ENCODE results near the gene ACSF2. TPM values are rescaled to one million over a fixed set of nuclear protein-coding genes. Genes with fewer than 3 reads are reported as not detected.
"Not testable (repeated sequence)": the region's sequence is repeated elsewhere in the genome, so short reads cannot be mapped to it uniquely, and the experiment has no call there.

ACSF2 gene
- total RNA-seq, 5 donors from 2014 or later (not counting 1 experiment from before 2014, with no cell fraction given): 17.7 to 26.4 (median 21.3) TPM

DNA sequence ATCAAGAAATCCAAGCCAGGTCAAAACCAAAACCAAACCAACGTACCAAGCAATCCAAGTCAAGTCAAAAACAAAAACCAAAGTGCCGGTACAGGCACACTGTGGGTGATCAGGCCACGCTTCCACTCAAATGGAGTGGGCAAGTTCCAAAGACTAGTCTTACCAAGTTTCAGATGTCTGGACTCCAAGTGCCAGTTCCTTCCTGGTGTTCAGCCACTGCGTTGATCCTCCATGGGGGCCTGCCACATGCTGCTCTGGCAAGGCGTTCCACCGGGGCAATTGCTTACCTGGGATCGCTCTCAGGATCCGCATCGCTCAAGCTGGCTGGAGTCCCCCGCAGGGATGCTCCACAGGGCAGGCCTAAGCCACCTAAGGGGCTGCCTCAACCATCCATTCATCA is 6.4 kb upstream of the ACSF2 start:
- H3K9me3 Mint-ChIP-seq; H3K9me3 ChIP-seq; ATAC-seq (replicated peaks in 1 of 4); DNase-seq; CTCF ChIA-PET; H3K27me3 ChIP-seq (replicated peaks in 1 of 2; ENCODE audit: control insufficient read depth in 2 of 2, extremely low read depth in 1 of 2, insufficient read depth in 2 of 2, low read length in 1 of 2); H3K4me3 ChIP-seq (ENCODE audit: control insufficient read depth in 1 of 2, extremely low read depth in 1 of 2, low read length in 1 of 2); H3K27ac ChIP-seq (ENCODE audit: low read length); POLR2A ChIA-PET; H3K27me3 Mint-ChIP-seq; H3K36me3 Mint-ChIP-seq; H3K36me3 ChIP-seq (ENCODE audit: control insufficient read depth in 2 of 2, extremely low read depth in 1 of 2, insufficient read depth in 1 of 2, low read length in 1 of 2): not testable (repeated sequence)
- peak overlapping the region in 1 of 2 donors; percentile 71 for H3K27ac Mint-ChIP-seq
- 97% methylated on average over 3 of the region's 10 CpGs for WGBS (ENCODE audit: insufficient coverage)
- H3K4me1 Mint-ChIP-seq: peaks cover 14 to 31% (median 27%) of the 10 kb centered on the region in 3 donors
- peaks cover 11 to 16% of the 10 kb centered on the region in 2 experiments for H3K4me1 ChIP-seq (ENCODE audit: control insufficient read depth in 1 of 2, extremely low read depth in 1 of 2, insufficient read depth in 2 of 2, low read length in 2 of 2)
- peak overlapping the region in 1 of 3 donors; percentile 22 for H3K4me3 Mint-ChIP-seq

DNA sequence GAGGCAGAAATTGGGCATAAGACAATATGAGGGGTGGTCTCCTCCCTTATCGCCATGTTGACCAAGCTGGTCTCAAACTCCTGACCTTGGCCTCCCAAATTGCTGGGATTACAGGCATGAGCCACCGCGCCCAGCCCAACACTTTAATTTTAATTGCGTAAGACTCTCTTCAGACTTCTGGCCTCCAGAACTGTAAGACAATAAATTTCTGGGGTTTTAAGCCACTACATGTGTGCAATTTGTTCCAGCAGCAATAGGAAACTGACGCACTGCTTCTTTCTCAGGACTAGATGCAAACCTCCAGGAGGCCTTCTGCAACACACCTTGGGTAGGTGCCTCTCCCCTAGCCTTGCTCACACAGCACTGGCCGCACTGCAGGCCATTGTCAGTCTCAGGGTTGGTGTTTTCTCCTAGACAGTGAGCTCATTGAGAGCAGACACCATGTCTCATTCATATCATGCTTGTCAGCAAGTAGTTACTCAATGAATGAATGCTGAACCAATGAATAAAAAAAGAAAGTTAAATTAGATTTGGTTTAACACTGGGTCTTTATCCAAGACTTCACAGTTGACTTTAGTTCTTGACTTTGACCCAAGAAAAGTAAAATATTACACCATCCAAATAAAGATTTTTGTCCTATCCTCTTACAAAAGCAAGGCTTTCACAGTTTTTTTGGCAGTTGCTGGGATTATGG is 5.5 kb upstream of the ACSF2 start:
- POLR2A ChIA-PET: no interaction called here
- WGBS (ENCODE audit: insufficient coverage): 97% methylated on average over 6 of the region's 6 CpGs
- H3K4me3 ChIP-seq (ENCODE audit: control insufficient read depth in 1 of 2, extremely low read depth in 1 of 2, low read length in 1 of 2): no peak overlapping the region
- CTCF ChIA-PET: interaction anchor here in 1 of 2 donors (1.0 to 1.7 kb wide), 3 partner anchors 22 to 86 kb away, joined by 3 to 18 read pairs (median 4); partner anchors contain the start of gene LRRC59
- Mint-ChIP-seq H3K27me3 (peaks cover 0 to 2% of the 10 kb centered on the region in 2 donors), H3K4me1 (peaks cover 17 to 34% (median 29%) of the 10 kb centered on the region in 3 donors), H3K9me3 (peaks cover 2 to 7% (median 6%) of the 10 kb centered on the region in 3 donors), H3K36me3 (peaks cover 3% of the 10 kb centered on the region), H3K4me3 (peak overlapping the region in 2 of 3 donors; percentile 66), H3K27ac (peak overlapping the region; percentile 91 to 94)
- H3K4me1 ChIP-seq (ENCODE audit: control insufficient read depth in 1 of 2, extremely low read depth in 1 of 2, insufficient read depth in 2 of 2, low read length in 2 of 2): peaks cover 14 to 24% of the 10 kb centered on the region in 2 experiments
- no peaks in the 10 kb centered on the region for H3K9me3 ChIP-seq
- DNase-seq (no peak), ATAC-seq (replicated peaks in 1 of 4) (no peak)
- H3K27ac ChIP-seq (ENCODE audit: low read length): peak overlapping the region; percentile 76
- H3K36me3 ChIP-seq (ENCODE audit: control insufficient read depth in 2 of 2, extremely low read depth in 1 of 2, insufficient read depth in 1 of 2, low read length in 1 of 2): no peaks in the 10 kb centered on the region
- H3K27me3 ChIP-seq (replicated peaks in 1 of 2; ENCODE audit: control insufficient read depth in 2 of 2, extremely low read depth in 1 of 2, insufficient read depth in 2 of 2, low read length in 1 of 2): no peaks in the 10 kb centered on the region

- DNase-seq: peak in 1 of 35 experiments; percentile 31
- peak overlapping the region; percentile 66 to 78 (median 66) for H3K4me3 Mint-ChIP-seq
Measured at GRCh38 chr17:50421308-50422051, 4.5 kb upstream of the ACSF2 start.

DNA sequence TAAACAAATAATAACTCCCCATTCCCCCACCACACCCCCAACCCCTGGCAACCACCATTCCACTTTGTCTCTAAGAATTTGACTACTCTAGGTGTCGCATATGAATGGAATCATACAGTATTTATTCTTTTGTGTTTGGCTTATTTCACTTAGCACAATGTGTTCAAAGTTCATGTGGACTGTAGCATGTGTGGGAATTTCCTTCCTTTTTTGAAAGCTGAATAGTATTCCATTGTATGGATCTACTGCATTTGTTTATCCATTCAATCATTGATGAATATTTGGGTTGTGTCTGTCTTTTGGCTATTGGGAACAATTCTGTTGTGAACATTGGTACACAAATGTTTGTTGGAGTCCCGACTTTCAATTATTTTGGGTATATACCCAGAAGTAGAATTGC is 3.3 kb upstream of the ACSF2 start:
- ChIA-PET POLR2A (interaction anchor here in 1 of 2 donors (0.6 kb wide), 1 partner anchor 23 kb away, joined by 4 read pairs; no protein-coding TSS in a partner anchor), CTCF (no interaction called here)
- no peaks in the 10 kb centered on the region for H3K36me3 ChIP-seq (ENCODE audit: control insufficient read depth in 2 of 2, extremely low read depth in 1 of 2, insufficient read depth in 1 of 2, low read length in 1 of 2)
- no peak overlapping the region for H3K27ac ChIP-seq (ENCODE audit: low read length)
- H3K4me3 ChIP-seq (ENCODE audit: control insufficient read depth in 1 of 2, extremely low read depth in 1 of 2, low read length in 1 of 2): no peak overlapping the region
- Mint-ChIP-seq H3K4me3 (no peak overlapping the region), H3K27me3 (peaks cover 0 to 2% of the 10 kb centered on the region in 2 donors), H3K36me3 (peaks cover 3% of the 10 kb centered on the region), H3K4me1 (peaks cover 33 to 50% (median 43%) of the 10 kb centered on the region in 3 donors), H3K9me3 (peaks cover 2 to 7% (median 6%) of the 10 kb centered on the region in 3 donors), H3K27ac (peak overlapping the region in 1 of 2 donors; percentile 34)
- peaks cover 19 to 43% of the 10 kb centered on the region in 2 experiments for H3K4me1 ChIP-seq (ENCODE audit: control insufficient read depth in 1 of 2, extremely low read depth in 1 of 2, insufficient read depth in 2 of 2, low read length in 2 of 2)
- DNase-seq (no peak), ATAC-seq (replicated peaks in 1 of 4) (no peak)
- no CpG with 5 or more reads among the region's 2 CpGs for WGBS (ENCODE audit: insufficient coverage)
- no peaks in the 10 kb centered on the region for H3K27me3 ChIP-seq (replicated peaks in 1 of 2; ENCODE audit: control insufficient read depth in 2 of 2, extremely low read depth in 1 of 2, insufficient read depth in 2 of 2, low read length in 1 of 2)
- no peaks in the 10 kb centered on the region for H3K9me3 ChIP-seq

More at GRCh38 chr17:50421308-50422051, 4.5 kb upstream of the ACSF2 start:
- H3K36me3 Mint-ChIP-seq: peaks cover 3% of the 10 kb centered on the region
- Histone ChIP-seq H3K36me3 (ENCODE audit: control insufficient read depth in 2 of 2, extremely low read depth in 1 of 2, insufficient read depth in 1 of 2, low read length in 1 of 2) (no peaks in the 10 kb centered on the region), H3K27ac (ENCODE audit: low read length) (peak overlapping the region; percentile 76), H3K4me1 (ENCODE audit: control insufficient read depth in 1 of 2, extremely low read depth in 1 of 2, insufficient read depth in 2 of 2, low read length in 2 of 2) (peaks cover 16 to 30% of the 10 kb centered on the region in 2 experiments), H3K27me3 (replicated peaks in 1 of 2; ENCODE audit: control insufficient read depth in 2 of 2, extremely low read depth in 1 of 2, insufficient read depth in 2 of 2, low read length in 1 of 2) (no peaks in the 10 kb centered on the region), H3K4me3 (ENCODE audit: control insufficient read depth in 1 of 2, extremely low read depth in 1 of 2, low read length in 1 of 2) (peak overlapping the region; percentile 26 to 45), H3K9me3 (no peaks in the 10 kb centered on the region)
- H3K4me1 Mint-ChIP-seq: peaks cover 20 to 37% (median 31%) of the 10 kb centered on the region in 3 donors
- CTCF ChIA-PET: interaction anchor here (0.6 to 1.7 kb wide), 6 partner anchors 13 to 85 kb away, joined by 3 to 18 read pairs (median 4); partner anchors contain the start of gene LRRC59 (in 1 of the 2)
- POLR2A ChIA-PET: interaction anchor here (0.6 kb wide), 2 partner anchors 35 to 143 kb away, joined by 3 read pairs; no protein-coding TSS in a partner anchor
- H3K9me3 Mint-ChIP-seq: peaks cover 2 to 7% (median 6%) of the 10 kb centered on the region in 3 donors
- WGBS (ENCODE audit: insufficient coverage): no CpG with 5 or more reads among the region's 3 CpGs
- peaks cover 0 to 2% of the 10 kb centered on the region in 2 donors for H3K27me3 Mint-ChIP-seq
- H3K27ac Mint-ChIP-seq: peak overlapping the region; percentile 91 to 94
- peak in 1 of 4 experiments; percentile 39 for ATAC-seq (replicated peaks in 1 of 4)

GRCh38 chr17:50423553-50424159 is 2.4 kb upstream of the ACSF2 start:
- no peak for DNase-seq
- ChIA-PET CTCF (interaction anchor here in 1 of 2 donors (0.6 kb wide), 1 partner anchor 53 kb away, joined by 3 read pairs; no protein-coding TSS in a partner anchor), POLR2A (no interaction called here)
- Mint-ChIP-seq H3K9me3 (peaks cover 2 to 7% (median 6%) of the 10 kb centered on the region in 3 donors), H3K4me3 (peak overlapping the region in 1 of 3 donors; percentile 47), H3K36me3 (peaks cover 3% of the 10 kb centered on the region), H3K27me3 (no peaks in the 10 kb centered on the region), H3K4me1 (peaks cover 34 to 53% (median 44%) of the 10 kb centered on the region in 3 donors), H3K27ac (no peak overlapping the region)
- H3K36me3 ChIP-seq (ENCODE audit: control insufficient read depth in 2 of 2, extremely low read depth in 1 of 2, insufficient read depth in 1 of 2, low read length in 1 of 2): no peaks in the 10 kb centered on the region
- 93% methylated on average over 5 of the region's 6 CpGs for WGBS (ENCODE audit: insufficient coverage)
- no peak for ATAC-seq (replicated peaks in 1 of 4)
- H3K27me3 ChIP-seq (replicated peaks in 1 of 2; ENCODE audit: control insufficient read depth in 2 of 2, extremely low read depth in 1 of 2, insufficient read depth in 2 of 2, low read length in 1 of 2): no peaks in the 10 kb centered on the region
- H3K27ac ChIP-seq (ENCODE audit: low read length): no peak overlapping the region
- no peaks in the 10 kb centered on the region for H3K9me3 ChIP-seq
- peaks cover 19 to 44% of the 10 kb centered on the region in 2 experiments for H3K4me1 ChIP-seq (ENCODE audit: control insufficient read depth in 1 of 2, extremely low read depth in 1 of 2, insufficient read depth in 2 of 2, low read length in 2 of 2)
- no peak overlapping the region for H3K4me3 ChIP-seq (ENCODE audit: control insufficient read depth in 1 of 2, extremely low read depth in 1 of 2, low read length in 1 of 2)

All from T-cell (primary cell).